ENCODE measurements around the gene PPHLN1.

DNA sequence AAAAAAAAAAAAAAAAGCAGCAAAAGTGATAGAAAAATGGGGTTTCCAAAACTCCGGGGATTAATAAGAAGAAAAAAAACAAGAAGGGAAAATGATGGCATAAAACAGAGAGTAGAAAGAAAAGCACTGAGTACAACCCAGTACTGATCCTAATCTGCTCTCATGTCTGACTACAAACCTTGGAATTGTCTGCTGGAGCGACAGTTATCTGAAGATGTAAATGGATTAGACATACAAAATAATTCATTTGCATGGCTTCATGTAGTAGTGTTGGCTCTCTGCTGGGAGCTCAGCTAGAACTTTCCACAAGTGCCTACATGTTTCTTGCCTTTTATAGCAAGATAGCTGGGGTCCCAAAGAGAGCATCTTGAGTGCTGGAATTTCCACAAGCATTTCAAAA lies 34.3 kb upstream of the PPHLN1 start:
- TF ChIP-seq, protein P1, sequence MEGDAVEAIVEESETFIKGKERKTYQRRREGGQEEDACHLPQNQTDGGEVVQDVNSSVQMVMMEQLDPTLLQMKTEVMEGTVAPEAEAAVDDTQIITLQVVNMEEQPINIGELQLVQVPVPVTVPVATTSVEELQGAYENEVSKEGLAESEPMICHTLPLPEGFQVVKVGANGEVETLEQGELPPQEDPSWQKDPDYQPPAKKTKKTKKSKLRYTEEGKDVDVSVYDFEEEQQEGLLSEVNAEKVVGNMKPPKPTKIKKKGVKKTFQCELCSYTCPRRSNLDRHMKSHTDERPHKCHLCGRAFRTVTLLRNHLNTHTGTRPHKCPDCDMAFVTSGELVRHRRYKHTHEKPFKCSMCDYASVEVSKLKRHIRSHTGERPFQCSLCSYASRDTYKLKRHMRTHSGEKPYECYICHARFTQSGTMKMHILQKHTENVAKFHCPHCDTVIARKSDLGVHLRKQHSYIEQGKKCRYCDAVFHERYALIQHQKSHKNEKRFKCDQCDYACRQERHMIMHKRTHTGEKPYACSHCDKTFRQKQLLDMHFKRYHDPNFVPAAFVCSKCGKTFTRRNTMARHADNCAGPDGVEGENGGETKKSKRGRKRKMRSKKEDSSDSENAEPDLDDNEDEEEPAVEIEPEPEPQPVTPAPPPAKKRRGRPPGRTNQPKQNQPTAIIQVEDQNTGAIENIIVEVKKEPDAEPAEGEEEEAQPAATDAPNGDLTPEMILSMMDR (conservative IDR thresholded peaks at IDR 0.05 in 1 of 2, IDR thresholded peaks at IDR 0.05 in 1 of 2; ENCODE audit: extremely low read depth in 1 of 2, insufficient read depth in 1 of 2, low read depth in 1 of 2, low read length in 2 of 2): no peak
- no peak for TF ChIP-seq EZH2 (IDR thresholded peaks at IDR 0.05; ENCODE audit: borderline replicate concordance, low read length)
